NCI-H82 (cell line): Measurements from ENCODE around the gene AP3M1.
"Not testable (repeated sequence)": the region's sequence is repeated elsewhere in the genome, so short reads cannot be mapped to it uniquely, and the experiment has no call there.

ENCODE experiments used
- DNase-seq: peaks from one replicate; lab custom pipeline; 2025; lab: John Stamatoyannopoulos, UW

The AP3M1 gene

DNA sequence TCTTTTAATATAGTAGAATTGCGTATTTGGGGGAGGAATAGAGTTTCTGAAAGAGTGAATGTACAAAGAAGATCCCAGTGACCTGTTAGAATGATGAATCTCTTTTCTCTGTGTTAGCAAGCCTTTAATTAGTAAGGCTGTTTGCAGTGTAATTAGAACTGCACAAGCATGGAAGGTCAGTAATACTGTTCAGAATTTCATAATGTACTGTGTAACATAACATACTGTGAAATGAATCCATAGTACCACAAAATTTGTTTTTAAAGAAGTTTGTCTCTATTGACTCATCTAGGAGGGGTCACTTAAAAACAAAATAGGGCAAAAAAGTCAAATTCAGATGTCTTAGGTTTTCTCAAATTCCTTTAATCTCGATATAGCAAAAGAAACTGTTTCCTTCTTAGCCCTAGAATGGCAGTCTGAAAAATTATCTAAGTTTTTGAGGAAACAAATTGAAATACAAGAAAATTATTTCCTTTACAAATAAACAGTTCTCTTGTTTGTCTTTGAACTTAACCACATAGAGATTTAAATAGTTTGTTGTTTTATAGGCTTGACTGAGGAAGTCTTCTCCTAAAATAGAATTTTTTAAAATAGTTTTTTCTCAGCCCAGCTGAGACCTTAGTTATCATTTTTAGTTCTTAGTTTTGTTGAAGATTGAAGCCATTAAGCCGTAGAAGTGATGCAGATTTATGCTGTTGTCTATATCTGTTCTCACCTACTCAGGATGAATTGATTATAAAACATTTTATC lies 12.9 kb upstream of the AP3M1 start:
- no peak for DNase-seq

DNA sequence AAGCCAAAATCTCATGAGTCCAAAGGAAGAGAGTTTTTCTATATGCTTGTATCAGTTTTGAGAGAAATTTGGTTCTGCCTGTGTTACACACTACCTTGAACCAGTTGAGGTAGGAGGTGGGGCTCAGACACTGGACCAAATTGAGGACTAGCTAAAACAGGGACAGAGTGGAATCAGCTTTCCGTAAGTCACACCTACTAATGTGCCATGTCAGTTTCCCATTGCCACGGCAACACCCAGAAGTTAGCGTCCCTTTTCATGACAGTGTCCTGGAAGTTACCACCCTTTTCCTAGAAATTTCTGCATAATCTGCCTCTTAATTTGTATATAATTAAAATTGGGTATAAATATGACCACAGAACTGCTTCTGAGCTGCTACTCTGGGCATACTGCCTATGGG lies 9.4 kb upstream of the AP3M1 start:
- DNase-seq, result no peak

DNA sequence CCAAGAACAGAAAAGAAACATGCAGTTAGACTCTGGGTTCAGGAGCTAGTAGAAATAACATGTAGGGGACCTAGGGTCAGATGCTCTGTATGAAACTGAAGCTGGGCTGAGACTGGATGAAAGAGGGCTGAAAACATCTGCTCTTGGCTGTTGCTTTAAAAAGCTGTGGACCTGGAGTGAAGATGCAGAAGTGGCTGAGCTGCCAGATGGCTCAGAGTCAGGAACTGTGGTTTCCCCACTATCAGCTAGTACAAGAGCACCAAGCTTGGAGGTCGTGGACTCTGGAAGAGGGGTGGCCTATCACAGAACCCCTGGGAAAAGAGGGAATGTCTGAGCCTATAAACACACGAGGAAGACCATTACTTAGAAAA lies 6.3 kb upstream of the AP3M1 start:
- peak; percentile 25 for DNase-seq

DNA sequence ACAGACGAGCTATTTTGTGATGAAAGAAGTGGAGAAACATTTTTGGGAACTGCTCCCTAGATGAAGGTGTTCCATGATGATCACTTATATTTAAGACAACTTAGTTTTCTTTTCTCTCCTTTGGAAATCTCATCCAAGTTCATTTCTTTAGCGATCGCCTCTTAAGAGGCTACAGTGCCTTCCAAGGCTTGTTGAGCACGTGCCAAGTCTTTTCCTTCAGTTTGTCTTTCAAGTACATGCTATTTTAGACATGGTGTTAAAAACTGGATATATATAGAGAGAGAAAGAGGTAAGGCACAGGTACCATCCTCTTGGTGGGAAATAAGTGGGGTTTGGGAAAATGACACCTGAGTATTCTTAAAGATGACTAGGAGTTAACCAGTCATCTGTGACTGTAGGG lies 3.0 kb upstream of the AP3M1 start:
- no peak for DNase-seq

DNA sequence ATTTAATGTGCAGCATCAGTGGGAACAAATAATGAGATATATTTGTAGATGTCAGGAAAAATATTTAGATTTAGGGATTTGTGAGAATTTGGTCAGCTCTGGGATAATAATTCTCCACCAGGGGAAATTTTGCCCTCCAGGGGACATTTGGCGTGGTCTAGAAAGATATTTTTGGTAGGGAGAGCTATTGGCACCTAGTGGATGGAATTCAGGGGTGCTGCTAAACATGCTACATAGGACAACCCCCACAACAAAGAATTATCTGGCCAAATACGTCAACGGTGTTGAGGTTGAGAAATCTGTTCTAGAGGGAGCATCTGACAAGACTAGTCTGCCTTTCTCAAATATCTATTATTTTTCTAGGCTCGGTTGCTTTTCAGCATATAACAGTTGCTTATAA lies 2.5 kb upstream of the AP3M1 start:
- peak; percentile 19 for DNase-seq

DNA sequence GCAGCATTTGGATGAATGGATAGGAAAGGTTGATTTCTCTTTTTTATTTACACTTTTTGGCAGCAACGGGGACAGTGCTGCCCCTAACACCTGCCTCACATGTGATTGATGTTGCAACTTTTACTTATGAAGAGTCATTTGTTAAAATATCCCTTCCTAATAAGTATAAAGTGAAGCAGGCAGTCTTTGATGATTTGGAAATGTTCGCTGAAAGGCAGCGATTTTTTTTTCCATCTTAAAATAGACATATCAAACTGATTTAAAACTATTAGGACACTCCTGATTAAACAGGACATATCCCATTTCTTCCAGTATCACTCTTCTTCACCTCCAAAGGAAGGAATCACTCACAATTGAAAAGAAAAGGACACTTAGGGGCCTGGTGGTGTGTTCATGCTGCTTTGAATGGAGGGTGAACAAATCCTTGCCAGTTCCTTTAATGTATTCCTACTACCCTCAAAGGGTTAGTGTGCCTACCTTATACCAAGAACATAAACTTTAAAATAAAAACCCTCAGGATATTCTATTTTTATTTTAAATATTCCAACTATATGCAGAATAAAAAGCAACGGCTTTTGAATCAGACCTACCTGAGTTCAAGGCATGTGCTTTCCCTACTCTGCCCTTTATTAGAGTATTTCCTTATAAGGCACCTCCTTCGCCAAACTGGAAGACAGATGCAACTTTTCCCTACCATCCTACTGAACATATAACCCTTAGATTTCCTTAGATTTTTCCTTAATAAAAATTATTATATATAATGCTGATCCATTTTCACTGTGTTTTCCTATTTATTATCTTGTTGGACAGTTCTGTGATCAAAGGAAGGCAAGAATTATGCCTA lies 1.5 kb upstream of the AP3M1 start:
- no peak for DNase-seq

DNA sequence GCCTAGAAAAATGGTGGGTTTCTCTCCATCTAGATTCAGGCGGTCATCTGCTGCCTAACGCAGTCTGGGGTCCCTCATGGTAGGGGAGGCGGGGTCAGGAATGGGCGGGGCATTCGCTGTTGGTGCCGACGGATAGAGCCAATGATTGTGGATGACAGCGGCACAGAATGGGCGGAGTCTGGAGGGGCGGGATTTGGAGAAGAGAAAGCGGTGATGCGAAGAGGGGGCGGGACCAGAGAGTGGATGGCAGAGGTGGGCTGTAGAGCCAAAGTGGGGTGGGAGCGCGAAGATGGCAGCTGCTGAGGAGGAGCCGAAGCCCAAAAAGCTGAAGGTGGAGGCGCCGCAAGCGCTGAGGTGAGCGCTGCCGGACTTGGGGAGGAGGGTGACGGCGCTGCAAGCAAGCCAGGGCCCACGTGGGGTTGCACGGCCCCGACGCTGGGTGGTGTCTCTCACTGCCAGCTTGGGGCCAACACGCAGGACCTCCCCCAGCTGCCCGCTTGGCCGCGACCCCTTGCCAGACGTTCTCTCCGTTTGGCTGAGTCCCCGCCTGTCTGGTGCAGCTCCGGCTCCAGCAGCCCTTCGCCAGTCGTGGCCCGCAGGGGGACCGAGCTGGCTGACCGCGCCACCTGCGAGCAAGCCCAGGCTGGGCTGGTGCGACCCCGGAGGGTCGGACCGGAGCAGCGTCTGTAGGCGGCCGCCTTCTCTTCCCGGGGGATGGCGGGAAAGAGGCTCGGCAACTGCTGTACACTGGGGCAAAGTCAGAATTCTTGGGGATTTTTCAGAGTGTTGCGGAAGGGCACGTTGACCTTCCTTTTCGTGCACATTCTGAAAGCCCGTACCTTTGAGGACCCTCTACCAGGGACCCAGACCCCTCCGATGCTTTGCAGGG lies 606 bp upstream of the AP3M1 start, which contains the start of gene ADK:
Gene ADK (plus strand): TSS at position 232 of the 889 bp plus-strand sequence. CDS start 58 bp downstream, at position 290.
- DNase-seq, result peak; percentile 99

DNA sequence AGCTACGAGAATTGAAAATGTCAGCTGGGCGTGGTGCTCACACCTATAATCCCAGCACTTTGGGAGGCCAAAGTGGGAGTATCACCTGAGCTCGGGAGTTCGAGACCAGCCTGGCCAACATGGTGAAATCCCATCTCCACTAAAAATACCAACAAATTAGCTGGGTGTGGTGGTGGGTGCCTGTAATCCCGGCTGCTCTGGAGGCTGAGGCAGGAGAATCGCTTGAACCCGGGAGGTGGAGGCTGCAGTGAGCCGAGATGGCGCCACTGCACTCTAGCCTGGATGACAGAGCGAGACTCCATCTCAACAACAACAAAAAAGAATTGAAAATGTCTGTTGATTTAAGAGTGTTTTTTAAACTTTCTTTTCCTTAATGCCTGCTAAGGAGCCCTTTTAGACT lies 3.6 kb downstream of the AP3M1 start:
- not testable (repeated sequence) for DNase-seq

DNA sequence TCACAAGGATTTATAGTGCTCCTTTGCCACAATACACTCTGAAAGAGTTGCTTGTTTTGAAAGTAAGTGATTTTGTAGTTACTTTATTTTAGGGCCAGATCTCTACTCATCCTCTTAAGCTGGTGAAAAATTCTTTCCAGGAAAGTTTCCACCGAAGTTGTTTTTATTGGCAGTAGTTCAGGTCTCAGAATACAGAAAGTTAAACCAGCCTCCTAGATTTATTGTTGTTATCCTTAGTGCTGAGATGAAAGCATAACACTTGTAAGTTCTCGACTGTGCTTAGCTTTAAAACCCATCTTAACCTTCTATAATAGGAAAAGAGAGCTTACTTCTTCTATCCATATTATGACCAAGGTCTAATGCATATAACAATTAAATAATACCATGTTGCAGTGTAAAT lies 5.5 kb downstream of the AP3M1 start:
- no peak for DNase-seq

DNA sequence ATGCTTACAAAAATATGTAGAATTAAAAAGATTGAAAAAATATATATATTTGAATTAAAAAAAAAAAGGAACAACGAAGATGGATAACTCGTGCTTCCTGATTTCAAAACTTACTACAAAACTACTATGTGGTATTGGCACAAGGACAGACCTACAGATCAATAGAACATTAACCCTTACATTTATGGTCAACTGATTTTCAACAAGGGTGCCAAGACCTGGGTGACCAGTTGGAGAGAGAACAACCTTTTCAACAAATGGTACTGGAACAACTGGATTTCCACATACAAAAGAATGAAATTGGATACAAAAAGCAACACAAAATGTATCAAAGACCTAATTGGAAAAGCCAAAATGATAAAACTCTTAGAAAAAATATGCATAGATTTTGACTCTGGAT lies 10.1 kb downstream of the AP3M1 start:
- DNase-seq, result no peak

DNA sequence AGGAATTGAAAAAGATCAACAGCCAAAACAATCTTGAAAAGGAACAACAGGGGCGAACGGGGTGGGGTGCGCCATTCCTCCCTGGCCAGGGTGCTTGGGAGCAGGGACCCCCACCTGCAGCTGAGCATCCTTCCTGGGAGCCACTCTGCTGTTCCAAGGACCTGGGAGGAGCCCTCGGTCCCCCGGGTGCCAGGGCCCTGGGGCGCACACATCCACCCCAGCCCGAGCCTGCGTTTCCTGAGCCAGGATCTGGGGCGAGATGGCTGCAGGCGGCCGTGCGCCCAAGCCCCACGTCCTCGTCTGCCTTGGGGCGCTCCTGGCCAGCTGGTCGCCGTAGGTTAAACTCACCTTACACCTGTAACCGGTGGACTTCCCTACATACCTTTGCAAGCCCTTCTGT lies 10.6 kb downstream of the AP3M1 start:
- DNase-seq, result no peak

DNA sequence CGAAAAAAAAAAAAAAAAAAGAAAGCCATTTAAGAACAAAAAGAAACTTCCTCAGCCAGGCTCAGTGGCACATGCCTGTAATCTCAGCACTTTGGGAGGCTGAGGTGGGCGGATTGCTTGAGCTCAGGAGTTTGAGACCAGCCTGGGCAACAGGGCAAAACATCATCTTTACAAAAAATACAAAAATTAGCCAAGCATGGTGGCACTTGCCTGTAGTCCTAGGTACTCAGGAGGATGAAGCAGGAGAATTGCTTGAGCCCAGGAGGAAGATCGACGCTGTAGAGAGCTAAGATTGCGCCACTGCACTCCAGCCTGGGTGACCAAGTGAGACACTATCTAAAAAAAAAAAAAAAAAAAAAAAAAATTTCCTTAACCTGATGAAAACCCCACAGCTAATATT lies 12.0 kb downstream of the AP3M1 start:
- DNase-seq, result not testable (repeated sequence)

DNA sequence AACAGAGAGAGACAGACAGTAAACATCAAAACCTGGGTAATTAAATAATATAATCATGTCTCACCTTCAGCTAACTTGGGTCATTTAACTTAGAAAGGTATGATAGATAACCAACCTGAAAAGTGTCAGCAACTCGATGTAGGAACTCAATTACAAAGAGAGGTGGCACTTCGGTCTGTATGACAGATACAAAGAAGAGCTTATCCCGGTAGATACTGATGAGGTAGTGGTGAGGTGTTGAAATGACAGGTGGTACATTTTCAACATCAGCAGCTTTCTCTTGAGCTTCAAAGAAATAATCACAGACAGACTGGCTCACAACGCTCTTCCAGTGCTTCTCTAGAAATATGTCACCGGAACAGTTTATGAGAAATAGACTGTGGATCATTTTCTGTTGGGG lies 12.6 kb downstream of the AP3M1 start:
- no peak for DNase-seq

DNA sequence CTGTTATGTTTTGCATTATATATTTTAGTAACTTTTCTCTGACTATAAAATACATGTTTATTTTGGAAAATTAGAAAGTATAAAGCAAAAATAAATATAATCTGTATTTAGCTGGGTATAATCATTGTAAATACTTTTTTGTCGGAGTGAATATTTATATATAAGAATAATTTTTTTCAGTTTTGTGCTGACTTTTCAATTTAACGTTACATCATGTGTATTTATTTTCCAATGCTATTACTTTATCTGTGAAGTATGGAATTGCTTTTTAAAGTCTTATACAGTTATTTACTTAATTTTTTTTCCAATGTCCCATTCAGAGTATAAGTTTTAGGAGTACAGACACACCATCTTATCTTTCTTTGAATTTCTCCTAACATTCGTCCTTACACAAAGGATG lies 15.2 kb downstream of the AP3M1 start:
- no peak for DNase-seq

DNA sequence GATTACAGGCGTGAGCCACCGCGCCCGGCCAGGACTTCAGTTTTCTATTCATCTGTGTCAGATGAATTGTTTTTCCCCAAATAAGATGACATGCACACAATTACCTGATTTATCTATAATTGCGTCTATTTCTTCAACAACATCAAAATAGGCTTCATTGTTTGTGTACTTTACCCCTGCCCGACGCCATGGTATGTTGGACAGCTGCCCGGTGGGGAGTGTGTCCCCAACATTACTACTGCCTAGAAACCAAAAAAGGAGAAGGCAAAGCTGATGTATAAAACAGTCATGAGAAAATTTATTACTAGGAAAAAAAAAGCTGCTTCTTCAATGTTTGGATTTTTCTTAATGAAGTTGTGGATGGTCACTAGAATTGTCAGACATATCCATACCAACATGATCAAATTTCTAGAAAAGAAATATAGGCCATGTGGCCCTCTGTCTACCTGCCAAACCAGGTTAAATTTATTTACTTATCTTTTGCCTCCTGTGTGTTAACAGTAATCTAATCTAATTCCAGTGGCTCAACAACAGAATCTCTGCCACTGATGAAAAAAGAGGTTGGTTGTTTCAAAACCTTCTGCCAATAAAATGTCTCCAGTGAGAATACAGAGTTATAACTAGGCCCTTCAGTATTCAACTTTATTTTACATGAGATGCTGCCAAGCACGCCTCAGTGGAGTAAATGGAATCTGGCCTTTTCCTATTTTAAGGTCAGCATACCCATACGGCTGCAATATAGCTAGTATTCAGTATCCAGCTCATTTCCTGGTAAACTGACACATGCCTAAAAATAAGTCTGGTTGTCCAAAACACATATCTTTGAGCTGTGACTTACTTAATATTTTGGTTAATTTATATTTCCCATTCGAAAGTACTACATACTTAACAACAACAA lies 16.5 kb downstream of the AP3M1 start:
- DNase-seq, result no peak

DNA sequence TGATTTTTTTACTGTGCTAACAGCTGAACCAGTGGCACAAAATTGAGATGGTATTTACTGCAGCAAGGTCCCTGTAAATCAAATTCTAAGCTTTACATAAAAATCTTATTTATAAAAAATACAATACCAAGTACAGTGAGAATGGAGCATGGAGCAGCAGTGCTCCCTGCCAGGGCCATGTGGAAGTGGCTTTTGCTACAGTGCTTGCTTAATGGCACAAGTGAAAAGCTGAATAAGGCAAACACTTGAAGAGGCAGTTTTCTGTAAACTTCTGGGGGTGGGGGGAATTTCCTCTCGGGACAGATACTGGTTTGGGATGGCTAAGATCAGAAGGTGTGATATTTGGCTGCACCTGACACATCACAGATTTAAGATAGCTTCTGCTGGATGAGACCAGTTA lies 27.5 kb downstream of the AP3M1 start:
- DNase-seq, result no peak

DNA sequence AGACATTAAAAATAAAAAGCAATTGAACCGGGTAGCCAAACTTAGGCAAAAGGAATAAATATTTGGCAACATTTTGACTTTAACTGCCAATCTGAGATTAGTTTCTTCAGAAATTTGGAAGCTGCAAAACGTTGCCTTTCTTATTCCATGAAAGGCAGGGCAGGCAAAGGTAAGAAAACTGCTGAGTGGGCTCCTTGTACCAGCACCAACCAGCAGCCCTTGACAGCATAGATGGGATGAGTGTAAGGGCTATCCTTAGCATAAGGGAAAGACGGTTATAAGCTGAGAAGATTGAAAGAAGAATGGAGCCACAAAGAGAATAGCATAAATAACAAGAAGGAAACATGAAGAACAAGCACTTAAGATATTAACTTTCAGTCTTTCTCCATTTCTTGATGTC lies 28.6 kb downstream of the AP3M1 start:
- no peak for DNase-seq

DNA sequence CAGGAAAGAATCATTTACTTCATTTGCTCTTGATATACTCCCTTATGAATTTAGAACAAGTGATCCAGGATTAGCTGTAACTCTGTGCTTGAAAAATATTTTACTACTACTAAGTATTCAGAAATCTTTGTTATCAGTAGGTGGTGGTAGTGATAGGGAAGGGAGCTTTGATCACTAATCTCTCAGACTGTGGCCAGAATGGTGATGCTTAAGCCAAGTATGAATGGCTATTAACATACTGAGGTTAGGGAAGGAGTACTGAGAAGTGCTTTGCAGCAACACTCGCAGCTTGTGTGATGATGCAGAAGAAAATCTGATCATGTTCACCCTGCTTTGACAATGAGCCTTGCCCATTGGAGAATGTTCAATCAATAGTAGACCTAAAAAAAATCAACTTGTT lies 29.3 kb downstream of the AP3M1 start:
- no peak for DNase-seq

DNA sequence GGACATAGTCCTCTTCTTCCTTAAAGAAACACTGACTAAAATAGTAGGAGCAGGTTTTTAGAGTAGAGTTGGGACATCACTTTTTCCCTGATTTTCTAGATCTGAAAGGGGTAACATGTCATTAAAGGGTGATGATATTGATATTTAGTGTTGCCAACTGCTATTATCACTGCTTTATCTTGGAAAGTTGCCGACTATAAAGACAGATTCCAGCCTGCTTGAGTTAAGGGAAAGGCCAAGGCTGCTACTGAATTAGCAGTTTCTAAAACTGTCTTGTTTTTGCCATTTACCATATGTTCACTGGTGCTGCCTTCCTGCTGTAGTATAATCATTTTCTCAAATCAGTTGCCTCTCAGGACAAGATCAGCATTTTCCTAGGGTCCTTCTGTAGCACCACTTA lies 29.7 kb downstream of the AP3M1 start:
- DNase-seq, result no peak

DNA sequence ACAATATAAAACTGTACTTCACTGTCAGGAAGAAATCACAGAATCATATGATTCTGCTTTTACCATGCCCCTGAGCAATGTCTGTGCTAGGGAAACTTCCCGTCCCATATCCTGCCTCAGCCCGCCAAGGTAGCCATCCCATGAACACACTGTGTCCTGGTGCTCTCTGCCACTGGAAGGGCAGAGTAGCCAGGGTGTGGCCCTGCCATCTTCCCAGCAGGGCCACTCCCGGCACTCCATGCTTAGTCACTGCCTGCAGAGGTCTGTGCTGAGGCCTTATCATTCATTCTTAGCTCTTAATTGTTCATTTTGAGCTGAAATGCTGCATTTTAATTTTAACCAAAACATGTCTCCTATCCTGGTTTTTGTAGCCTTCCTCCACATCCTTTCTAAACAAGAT lies 31.8 kb downstream of the AP3M1 start:
- no peak for DNase-seq

DNA sequence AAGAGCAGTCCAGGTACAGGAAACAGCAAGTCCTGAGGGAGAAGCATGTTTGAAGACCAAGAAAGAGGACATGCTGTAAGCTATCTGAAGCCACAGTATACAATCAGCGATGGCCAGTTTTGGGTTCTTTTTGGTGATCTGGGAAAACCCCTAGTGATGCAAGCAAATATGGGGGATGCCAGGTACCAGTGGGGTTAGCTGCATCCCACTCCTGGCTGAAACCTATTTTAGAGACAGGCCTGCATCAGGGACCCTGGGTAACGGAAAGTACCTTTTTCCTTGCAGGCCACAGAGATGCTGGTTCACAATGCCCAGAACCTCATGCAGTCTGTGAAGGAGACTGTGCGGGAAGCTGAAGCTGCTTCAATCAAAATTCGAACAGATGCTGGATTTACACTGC lies 32.9 kb downstream of the AP3M1 start:
- no peak for DNase-seq
